Effector CD4-positive, alpha-beta T cell (primary cell): ENCODE data around the gene SMNDC1.

Source experiments
- DNase-seq: peaks from one replicate; pipeline ENCODE4 v3.0.0-alpha.2; 2020

Gene SMNDC1

GRCh38 chr10:110327262-110327914, 22.7 kb upstream of the SMNDC1 start:
- DNase-seq = no peak

GRCh38 chr10:110326351-110327032, 21.8 kb upstream of the SMNDC1 start:
- no peak for DNase-seq

GRCh38 chr10:110324805-110325280, 20.1 kb upstream of the SMNDC1 start:
- no peak for DNase-seq

- no peak for DNase-seq
Observed at GRCh38 chr10:110324201-110324804, 19.6 kb upstream of the SMNDC1 start.

GRCh38 chr10:110323503-110323902, 18.8 kb upstream of the SMNDC1 start:
- DNase-seq = no peak

- no peak for DNase-seq
Observed at GRCh38 chr10:110321869-110322620, 17.3 kb upstream of the SMNDC1 start.

- DNase-seq = no peak
Observed at GRCh38 chr10:110317866-110318850, 13.4 kb upstream of the SMNDC1 start.

GRCh38 chr10:110313674-110314073, 9.0 kb upstream of the SMNDC1 start:
- DNase-seq = no peak

GRCh38 chr10:110312206-110312605, 7.5 kb upstream of the SMNDC1 start:
- DNase-seq = no peak

GRCh38 chr10:110311357-110311949, 6.7 kb upstream of the SMNDC1 start:
- peak; percentile 7 for DNase-seq

- DNase-seq = no peak
Observed at GRCh38 chr10:110310741-110311140, 6.0 kb upstream of the SMNDC1 start.

- no peak for DNase-seq
Observed at GRCh38 chr10:110307805-110308204, 3.1 kb upstream of the SMNDC1 start.

GRCh38 chr10:110306452-110306768, 1.7 kb upstream of the SMNDC1 start:
- DNase-seq = no peak

- DNase-seq = peak; percentile 55
Observed at GRCh38 chr10:110305767-110306451, 1.2 kb upstream of the SMNDC1 start.

- no peak for DNase-seq
Observed at GRCh38 chr10:110304394-110304779, 333 bp downstream of the SMNDC1 start.

- DNase-seq = no peak
Observed at GRCh38 chr10:110303681-110304080, 1.0 kb downstream of the SMNDC1 start.

GRCh38 chr10:110300486-110300986, 4.2 kb downstream of the SMNDC1 start:
- no peak for DNase-seq

GRCh38 chr10:110296966-110297365, 7.8 kb downstream of the SMNDC1 start:
- no peak for DNase-seq

- DNase-seq = no peak
Observed at GRCh38 chr10:110286841-110287240, 17.9 kb downstream of the SMNDC1 start.

- DNase-seq = no peak
Observed at GRCh38 chr10:110285501-110285900, 19.2 kb downstream of the SMNDC1 start.

- no peak for DNase-seq
Observed at GRCh38 chr10:110284262-110284661, 20.5 kb downstream of the SMNDC1 start.
